CD4-positive, alpha-beta T cell (primary cell): ENCODE measurements around the gene TANK. TPM values are rescaled to one million over a fixed set of nuclear protein-coding genes. Genes with fewer than 3 reads are reported as not detected.

Experiments used
- ATAC-seq: fragments of 200-7000 bp; cut with Tn5 transposase; one replicate; pipeline ENCODE4 v1.10.0; 2022; ENCODE audit warnings: mild to moderate bottlenecking; ENCODE audit not compliant: poor library complexity
- CTCF ChIA-PET: fragments of 350-600 bp; sonication (Branson Sonifier 250); formaldehyde crosslinking; loops from one replicate; lab custom pipeline; 2021; ENCODE audit warnings: antibody characterized with exemption, inconsistent platforms; lab: Charles Lee
- POLR2A ChIA-PET: fragments of 350-600 bp; sonication (Branson Sonifier 250); formaldehyde crosslinking; loops from one replicate; lab custom pipeline; 2021; ENCODE audit warnings: antibody characterized with exemption, inconsistent platforms; lab: Charles Lee
- DNase-seq, 14 experiments: peaks; one replicate each; pipeline ENCODE4 v3.0.0-alpha.2; 2013 to 2020; ENCODE audit warnings: mixed read lengths in 2 of 14
- H3K27ac ChIP-seq, 2 donors: one replicate each; pipeline versions ENCODE4 v1.5.1 to v1.7.0; 2013; ENCODE audit warnings: low read length in 2 of 2, low read depth in 1 of 2, mild to moderate bottlenecking in 1 of 2
- H3K27me3 ChIP-seq, 2 experiments: 1 replicate in 1 of 2; 2 replicates in 1 of 2; pipeline versions ENCODE4 v1.6.1 to v1.7.0; 2013; ENCODE audit warnings: low read length in 2 of 2, control low read depth in 1 of 2, mild to moderate bottlenecking in 1 of 2, moderate library complexity in 1 of 2; ENCODE audit not compliant: insufficient read depth in 2 of 2, control insufficient read depth in 1 of 2
- H3K36me3 ChIP-seq: one replicate; pipeline ENCODE4 v1.6.1; 2013; ENCODE audit warnings: low read length, control low read depth; ENCODE audit not compliant: insufficient read depth
- H3K4me1 ChIP-seq: one replicate; pipeline ENCODE4 v1.6.1; 2013; ENCODE audit warnings: low read length, control low read depth; ENCODE audit not compliant: insufficient read depth
- H3K4me3 ChIP-seq: one replicate; pipeline ENCODE4 v1.5.1; 2013; ENCODE audit warnings: mild to moderate bottlenecking, low read length, moderate library complexity
- H3K9me3 ChIP-seq, 2 experiments: 1 replicate in 1 of 2; 2 replicates in 1 of 2; pipeline versions ENCODE4 v1.6.1 to v1.7.0; 2013; ENCODE audit warnings: low read length in 2 of 2, mild to moderate bottlenecking in 2 of 2, control low read depth in 1 of 2, moderate library complexity in 1 of 2; ENCODE audit not compliant: control insufficient read depth in 1 of 2, insufficient read depth in 1 of 2
- H3K27ac Mint-ChIP-seq: one replicate; pipeline ENCODE4 v1.8.0; 2020; ENCODE audit warnings: mixed read lengths
- H3K27me3 Mint-ChIP-seq: one replicate; pipeline ENCODE4 v1.8.0; 2021; ENCODE audit warnings: mixed read lengths
- H3K36me3 Mint-ChIP-seq: one replicate; pipeline ENCODE4 v1.8.0; 2021; ENCODE audit warnings: low read depth, mixed read lengths
- H3K4me1 Mint-ChIP-seq: one replicate; pipeline ENCODE4 v1.8.0; 2021; ENCODE audit warnings: low read depth, mixed read lengths
- H3K4me3 Mint-ChIP-seq: one replicate; pipeline ENCODE4 v1.8.0; 2020; ENCODE audit warnings: mild to moderate bottlenecking, mixed read lengths
- H3K9me3 Mint-ChIP-seq: one replicate; pipeline ENCODE4 v1.8.0; 2020; ENCODE audit warnings: mixed read lengths
- CTCF ChIP-seq: fragments of 200-600 bp; IDR thresholded peaks from one replicate; pipeline ENCODE4 v1.8.0; 2022; ENCODE audit warnings: antibody characterized with exemption, mild to moderate bottlenecking
- intact Hi-C, 2 experiments: fragments of 100-400 bp; cut with DNase I in 1 of 2; cut with micrococcal nuclease in 1 of 2; formaldehyde crosslinking; loops; one replicate each; pipeline versions ENCODE4 v1.15.1 to v1.9.0; 2023 to 2025; cut with DNase I, micrococcal nuclease
- total RNA-seq, 174 experiments: library from RNA in 2 of 174; stranded (reverse) in 2 of 174; gene quantifications; one replicate each; pipeline ENCODE4 v1.2.3 and lab custom pipeline; 2021 to 2026

Gene TANK
- total RNA-seq, 2 experiments from 2014 or later = 66.3 to 71.7 TPM

GRCh38 chr2:161113693-161114575 lies 46.3 kb upstream of the TANK start:
- Histone ChIP-seq H3K9me3 (no peaks in the 10 kb centered on the region), H3K27ac (no peak overlapping the region), H3K36me3 (no peaks in the 10 kb centered on the region), H3K4me1 (no peaks in the 10 kb centered on the region), H3K4me3 (no peak overlapping the region), H3K27me3 (no peaks in the 10 kb centered on the region)
- Mint-ChIP-seq H3K4me3 (no peak overlapping the region), H3K36me3 (no peaks in the 10 kb centered on the region), H3K4me1 (no peaks in the 10 kb centered on the region), H3K27ac (no peak overlapping the region), H3K27me3 (no peaks in the 10 kb centered on the region), H3K9me3 (no peaks in the 10 kb centered on the region)
- ChIA-PET CTCF (no interaction called here), POLR2A (interaction anchor here (1.2 kb wide), 1 partner anchor 9 kb away, joined by 3 read pairs; no protein-coding TSS in a partner anchor)
- no peak for ATAC-seq
- TF ChIP-seq CTCF = no peak
- no peak for DNase-seq
- intact Hi-C loops = no loop called here

DNA sequence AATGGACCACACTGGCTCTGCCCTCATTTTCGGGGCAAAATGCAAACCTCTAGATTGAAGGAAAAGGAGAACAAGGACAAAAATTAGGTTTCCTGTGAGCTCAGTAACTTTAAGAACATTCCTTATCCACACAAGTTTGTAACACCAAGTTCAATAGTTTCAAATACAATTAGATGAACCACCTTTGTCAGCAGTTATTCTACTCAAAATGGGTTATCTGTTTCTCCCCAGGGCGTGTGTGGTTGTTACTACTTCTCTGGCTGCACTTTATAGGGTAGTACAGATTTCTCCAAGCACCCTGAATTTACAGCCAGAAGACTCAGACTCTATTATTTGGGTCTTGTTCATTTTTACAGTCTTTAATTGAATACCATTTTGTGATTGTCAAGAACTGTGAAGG lies 45.0 kb upstream of the TANK start:
- H3K27me3 ChIP-seq = no peaks in the 10 kb centered on the region
- no peaks in the 10 kb centered on the region for H3K36me3 ChIP-seq
- TF ChIP-seq CTCF = no peak
- no peak overlapping the region for H3K27ac ChIP-seq
- no peaks in the 10 kb centered on the region for H3K9me3 ChIP-seq
- Mint-ChIP-seq H3K4me3 (no peak overlapping the region), H3K36me3 (no peaks in the 10 kb centered on the region), H3K27me3 (no peaks in the 10 kb centered on the region), H3K9me3 (no peaks in the 10 kb centered on the region), H3K27ac (no peak overlapping the region), H3K4me1 (no peaks in the 10 kb centered on the region)
- no peaks in the 10 kb centered on the region for H3K4me1 ChIP-seq
- intact Hi-C loops = no loop called here
- no peak for ATAC-seq
- ChIA-PET POLR2A (interaction anchor here (1.2 kb wide), 1 partner anchor 11 kb away, joined by 3 read pairs; no protein-coding TSS in a partner anchor), CTCF (no interaction called here)
- no peak for DNase-seq
- H3K4me3 ChIP-seq = no peak overlapping the region

DNA sequence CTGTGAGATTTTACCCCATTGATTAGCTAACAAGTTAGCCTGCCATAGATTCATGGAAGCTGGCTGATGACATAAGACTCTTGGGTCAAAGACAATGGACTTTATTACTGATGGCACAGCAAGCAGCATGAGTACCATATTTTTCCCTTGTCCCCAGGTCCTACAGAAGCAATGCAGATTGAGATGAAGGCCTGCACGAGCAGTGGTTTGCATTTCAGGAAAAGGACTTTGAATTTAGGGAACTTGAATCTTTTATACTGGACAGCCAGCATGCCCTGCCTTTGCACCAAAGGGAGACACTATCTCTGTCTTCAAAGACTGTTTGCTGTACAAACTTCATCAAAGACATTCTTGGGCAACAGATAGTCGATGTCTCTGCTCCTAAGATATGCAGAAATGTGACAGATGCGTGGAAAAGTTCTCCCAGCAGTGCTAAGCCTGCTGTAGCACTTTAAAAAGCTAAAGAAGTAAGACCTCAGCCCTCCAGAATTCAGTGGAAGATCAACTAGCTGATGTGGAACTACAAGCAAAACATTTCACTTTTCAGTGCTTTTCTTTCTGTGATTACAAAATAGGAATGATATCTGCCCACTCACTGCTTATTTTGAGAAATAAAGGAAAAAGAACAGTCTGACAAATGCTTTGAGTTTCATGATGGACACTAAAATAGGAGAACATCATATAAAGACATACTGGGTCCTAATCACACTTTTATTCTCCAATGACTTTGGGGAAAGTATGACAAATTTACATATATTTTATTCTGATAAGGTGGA lies 44.4 kb upstream of the TANK start:
- no peaks in the 10 kb centered on the region for H3K36me3 Mint-ChIP-seq
- H3K4me1 Mint-ChIP-seq = no peaks in the 10 kb centered on the region
- no peak for TF ChIP-seq CTCF
- DNase-seq (no peak), ATAC-seq (no peak)
- Histone ChIP-seq H3K36me3 (no peaks in the 10 kb centered on the region), H3K27me3 (no peaks in the 10 kb centered on the region), H3K4me1 (no peaks in the 10 kb centered on the region), H3K9me3 (no peaks in the 10 kb centered on the region), H3K27ac (no peak overlapping the region), H3K4me3 (no peak overlapping the region)
- CTCF ChIA-PET = interaction anchor here (2.2 kb wide), 1 partner anchor 9 kb away, joined by 4 read pairs; no protein-coding TSS in a partner anchor
- H3K4me3 Mint-ChIP-seq = no peak overlapping the region
- no peaks in the 10 kb centered on the region for H3K9me3 Mint-ChIP-seq
- POLR2A ChIA-PET = no interaction called here
- intact Hi-C loops = no loop called here
- H3K27ac Mint-ChIP-seq = no peak overlapping the region
- H3K27me3 Mint-ChIP-seq = no peaks in the 10 kb centered on the region
